Measurements from ENCODE around the gene DMRT1.

GRCh38 chr9:880725-881124 is 39.2 kb downstream of the DMRT1 start:
- TF ChIP-seq ZNF239 (tag by site-specific recombination; IDR thresholded peaks at IDR 0.05) (no peak), ZNF664 (tag by site-specific recombination; IDR thresholded peaks at IDR 0.05) (no peak), GLI4 (tag by site-specific recombination; IDR thresholded peaks at IDR 0.05) (no peak), KLF1 (tag by site-specific recombination; IDR thresholded peaks at IDR 0.05) (no peak), TCF7L2 (IDR thresholded peaks at IDR 0.05; ENCODE audit: borderline replicate concordance, low read depth, low read length) (no peak), ZFP41 (tag by site-specific recombination; IDR thresholded peaks at IDR 0.05; ENCODE audit: borderline replicate concordance) (no peak), ZNF777 (tag by site-specific recombination; IDR thresholded peaks at IDR 0.05; ENCODE audit: borderline replicate concordance) (no peak), ZNF211 (tag by site-specific recombination; IDR thresholded peaks at IDR 0.05; ENCODE audit: low read depth) (no peak), ZNF629 (tag by site-specific recombination; IDR thresholded peaks at IDR 0.05) (no peak), ZSCAN16 (tag by site-specific recombination; IDR thresholded peaks at IDR 0.05) (no peak), ZSCAN30 (tag by site-specific recombination; IDR thresholded peaks at IDR 0.05) (no peak)
- TF ChIP-seq, protein P1, sequence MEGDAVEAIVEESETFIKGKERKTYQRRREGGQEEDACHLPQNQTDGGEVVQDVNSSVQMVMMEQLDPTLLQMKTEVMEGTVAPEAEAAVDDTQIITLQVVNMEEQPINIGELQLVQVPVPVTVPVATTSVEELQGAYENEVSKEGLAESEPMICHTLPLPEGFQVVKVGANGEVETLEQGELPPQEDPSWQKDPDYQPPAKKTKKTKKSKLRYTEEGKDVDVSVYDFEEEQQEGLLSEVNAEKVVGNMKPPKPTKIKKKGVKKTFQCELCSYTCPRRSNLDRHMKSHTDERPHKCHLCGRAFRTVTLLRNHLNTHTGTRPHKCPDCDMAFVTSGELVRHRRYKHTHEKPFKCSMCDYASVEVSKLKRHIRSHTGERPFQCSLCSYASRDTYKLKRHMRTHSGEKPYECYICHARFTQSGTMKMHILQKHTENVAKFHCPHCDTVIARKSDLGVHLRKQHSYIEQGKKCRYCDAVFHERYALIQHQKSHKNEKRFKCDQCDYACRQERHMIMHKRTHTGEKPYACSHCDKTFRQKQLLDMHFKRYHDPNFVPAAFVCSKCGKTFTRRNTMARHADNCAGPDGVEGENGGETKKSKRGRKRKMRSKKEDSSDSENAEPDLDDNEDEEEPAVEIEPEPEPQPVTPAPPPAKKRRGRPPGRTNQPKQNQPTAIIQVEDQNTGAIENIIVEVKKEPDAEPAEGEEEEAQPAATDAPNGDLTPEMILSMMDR (tag by site-specific recombination; IDR thresholded peaks at IDR 0.05) = no peak
- TF ChIP-seq, protein P2, sequence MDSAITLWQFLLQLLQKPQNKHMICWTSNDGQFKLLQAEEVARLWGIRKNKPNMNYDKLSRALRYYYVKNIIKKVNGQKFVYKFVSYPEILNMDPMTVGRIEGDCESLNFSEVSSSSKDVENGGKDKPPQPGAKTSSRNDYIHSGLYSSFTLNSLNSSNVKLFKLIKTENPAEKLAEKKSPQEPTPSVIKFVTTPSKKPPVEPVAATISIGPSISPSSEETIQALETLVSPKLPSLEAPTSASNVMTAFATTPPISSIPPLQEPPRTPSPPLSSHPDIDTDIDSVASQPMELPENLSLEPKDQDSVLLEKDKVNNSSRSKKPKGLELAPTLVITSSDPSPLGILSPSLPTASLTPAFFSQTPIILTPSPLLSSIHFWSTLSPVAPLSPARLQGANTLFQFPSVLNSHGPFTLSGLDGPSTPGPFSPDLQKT (IDR thresholded peaks at IDR 0.05; ENCODE audit: borderline replicate concordance, low read depth, low read length) = no peak
- TF ChIP-seq, protein P3, sequence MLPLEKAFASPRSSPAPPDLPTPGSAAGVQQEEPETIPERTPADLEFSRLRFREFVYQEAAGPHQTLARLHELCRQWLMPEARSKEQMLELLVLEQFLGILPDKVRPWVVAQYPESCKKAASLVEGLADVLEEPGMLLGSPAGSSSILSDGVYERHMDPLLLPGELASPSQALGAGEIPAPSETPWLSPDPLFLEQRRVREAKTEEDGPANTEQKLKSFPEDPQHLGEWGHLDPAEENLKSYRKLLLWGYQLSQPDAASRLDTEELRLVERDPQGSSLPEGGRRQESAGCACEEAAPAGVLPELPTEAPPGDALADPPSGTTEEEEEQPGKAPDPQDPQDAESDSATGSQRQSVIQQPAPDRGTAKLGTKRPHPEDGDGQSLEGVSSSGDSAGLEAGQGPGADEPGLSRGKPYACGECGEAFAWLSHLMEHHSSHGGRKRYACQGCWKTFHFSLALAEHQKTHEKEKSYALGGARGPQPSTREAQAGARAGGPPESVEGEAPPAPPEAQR (tag by site-specific recombination; IDR thresholded peaks at IDR 0.05) = no peak

Data from HEK293 (cell line).